NCI-H2107 treated with DMSO at 0.1 percent for 48 hours (cell line): Measurements from ENCODE around the gene CYP4X1.
"Not testable (repeated sequence)": the region's sequence is repeated elsewhere in the genome, so short reads cannot be mapped to it uniquely, and the experiment has no call there.

ENCODE experiments used
- DNase-seq: peaks from one replicate; lab custom pipeline; 2025; ENCODE audit not compliant: unreplicated experiment; lab: John Stamatoyannopoulos, UW

The CYP4X1 gene

DNA sequence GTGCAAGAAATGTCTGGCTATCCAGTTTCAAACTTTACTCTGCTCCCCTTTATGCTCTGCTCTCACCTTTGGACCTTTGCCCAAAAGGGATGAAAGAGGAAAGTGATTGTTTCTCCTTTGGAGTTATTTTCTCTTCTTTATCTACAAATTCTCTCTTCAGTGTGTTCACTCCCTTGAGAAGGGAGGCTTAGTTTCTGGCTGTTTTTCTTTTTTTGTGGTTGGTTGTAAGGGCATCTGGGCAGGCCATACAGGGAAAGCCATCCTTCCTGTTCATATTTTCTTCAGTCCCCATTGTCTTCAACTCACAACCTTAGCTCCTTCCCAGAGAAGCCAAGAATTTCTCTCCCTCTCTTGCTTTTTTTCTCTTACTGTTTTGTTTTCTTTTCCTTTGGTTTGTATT is 46.0 kb downstream of the CYP4X1 start:
- not testable (repeated sequence) for DNase-seq

- not testable (repeated sequence) for DNase-seq
Measured at GRCh38 chr1:47089356-47089755, 65.9 kb downstream of the CYP4X1 start.

DNA sequence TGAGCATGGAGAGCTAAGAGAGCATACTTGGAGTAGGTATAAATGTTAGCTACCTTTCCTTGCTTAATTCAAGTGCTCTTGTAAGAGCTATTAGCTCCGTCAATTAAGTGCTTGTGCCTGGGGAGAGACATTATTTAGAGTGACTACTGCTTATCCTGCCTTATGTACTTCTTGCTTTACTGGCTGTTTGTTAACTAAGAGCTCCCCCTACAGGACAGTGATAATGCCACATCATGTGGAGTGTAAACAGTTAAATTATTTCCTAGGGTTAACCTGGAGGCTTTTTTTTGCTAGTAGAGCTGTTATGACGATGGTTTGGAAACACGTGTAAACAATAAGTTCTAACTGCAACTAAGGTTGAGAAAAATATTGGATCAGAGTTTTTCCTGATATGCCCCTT is 68.0 kb downstream of the CYP4X1 start:
- not testable (repeated sequence) for DNase-seq
